Activated naive CD4-positive, alpha-beta T cell treated with anti-CD3 and anti-CD28 coated beads, Interleukin-2, amount 50 U/mL, for 24 hours (primary cell): ENCODE data around the gene TPT1.
A peak's percentile ranks its signal among the peaks of the same experiment; 100 is the strongest.

Source experiments
- H3K27ac Mint-ChIP-seq: one replicate; pipeline ENCODE4 v1.8.0; 2021; ENCODE audit warnings: mild to moderate bottlenecking, mixed read lengths
- H3K27me3 Mint-ChIP-seq: one replicate; pipeline ENCODE4 v1.8.0; 2021; ENCODE audit warnings: mixed read lengths
- H3K36me3 Mint-ChIP-seq: one replicate; pipeline ENCODE4 v1.8.0; 2021; ENCODE audit warnings: mixed read lengths
- H3K4me1 Mint-ChIP-seq: one replicate; pipeline ENCODE4 v1.8.0; 2021; ENCODE audit warnings: mixed read lengths
- H3K4me3 Mint-ChIP-seq: one replicate; pipeline ENCODE4 v1.8.0; 2021; ENCODE audit warnings: mild to moderate bottlenecking, mixed read lengths
- H3K9me3 Mint-ChIP-seq: one replicate; pipeline ENCODE4 v1.8.0; 2021; ENCODE audit warnings: mixed read lengths

TPT1 gene

DNA sequence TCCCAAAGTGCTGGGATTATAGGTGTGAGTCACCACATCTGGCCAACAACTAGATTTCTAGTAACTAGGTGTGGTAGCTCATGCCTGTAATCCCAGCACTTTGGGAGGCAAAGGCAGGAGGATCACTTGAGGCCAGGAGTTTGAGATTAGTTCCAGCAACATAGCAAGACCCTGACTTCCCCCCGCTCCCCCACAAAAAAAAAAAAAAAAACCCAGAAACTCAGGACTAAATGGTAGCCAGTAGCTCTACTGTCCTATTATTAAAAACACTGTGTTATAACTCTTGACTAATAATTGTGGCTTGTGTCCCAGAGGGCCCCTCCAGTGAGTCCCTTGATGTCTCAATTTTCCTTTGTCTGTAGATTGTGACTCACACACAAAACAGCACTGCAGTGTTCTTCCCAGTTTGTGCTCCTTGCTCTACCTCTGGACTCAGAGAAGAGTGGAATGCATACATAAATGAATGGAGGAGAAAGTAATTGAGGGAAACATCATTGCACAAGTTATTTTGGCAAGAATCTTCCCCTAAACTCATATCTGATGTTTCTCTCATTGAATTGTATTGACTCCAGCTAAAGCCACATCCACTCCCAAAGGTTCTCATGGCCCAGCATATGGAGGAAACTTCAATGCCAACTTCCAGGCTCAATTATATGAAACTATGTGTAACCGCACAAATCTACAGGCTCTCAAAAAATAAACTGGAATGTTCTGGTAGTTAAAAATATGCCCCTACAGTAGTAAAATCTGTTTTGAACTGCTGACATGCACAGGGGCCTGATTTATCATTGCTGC, 8.8 kb downstream of the TPT1 start:
- peaks cover 31% of the 10 kb centered on the region for H3K36me3 Mint-ChIP-seq
- no peaks in the 10 kb centered on the region for H3K9me3 Mint-ChIP-seq
- H3K27me3 Mint-ChIP-seq, result no peaks in the 10 kb centered on the region
- H3K4me1 Mint-ChIP-seq, result peaks cover 96% of the 10 kb centered on the region
- H3K4me3 Mint-ChIP-seq, result peak overlapping the region; percentile 11
- peak overlapping the region; percentile 95 for H3K27ac Mint-ChIP-seq

GRCh38 chr13:45331692-45332035, 9.3 kb downstream of the TPT1 start:
- Mint-ChIP-seq H3K36me3 (peaks cover 25% of the 10 kb centered on the region), H3K27ac (peak overlapping the region; percentile 11), H3K4me1 (peaks cover 95% of the 10 kb centered on the region), H3K27me3 (no peaks in the 10 kb centered on the region), H3K4me3 (no peak overlapping the region), H3K9me3 (no peaks in the 10 kb centered on the region)

GRCh38 chr13:45331123-45331619, 9.8 kb downstream of the TPT1 start:
- Mint-ChIP-seq H3K27ac (peak overlapping the region; percentile 11), H3K4me1 (peaks cover 90% of the 10 kb centered on the region), H3K27me3 (no peaks in the 10 kb centered on the region)

GRCh38 chr13:45328661-45329111, 12.3 kb downstream of the TPT1 start:
- H3K27me3 Mint-ChIP-seq, result no peaks in the 10 kb centered on the region
- no peak overlapping the region for H3K4me3 Mint-ChIP-seq
- no peaks in the 10 kb centered on the region for H3K9me3 Mint-ChIP-seq
- no peak overlapping the region for H3K27ac Mint-ChIP-seq
- H3K4me1 Mint-ChIP-seq, result peaks cover 75% of the 10 kb centered on the region
- H3K36me3 Mint-ChIP-seq, result peaks cover 6% of the 10 kb centered on the region

More at GRCh38 chr13:45331123-45331619, 9.8 kb downstream of the TPT1 start:
- Mint-ChIP-seq H3K9me3 (no peaks in the 10 kb centered on the region), H3K36me3 (peaks cover 20% of the 10 kb centered on the region), H3K4me3 (no peak overlapping the region)

DNA sequence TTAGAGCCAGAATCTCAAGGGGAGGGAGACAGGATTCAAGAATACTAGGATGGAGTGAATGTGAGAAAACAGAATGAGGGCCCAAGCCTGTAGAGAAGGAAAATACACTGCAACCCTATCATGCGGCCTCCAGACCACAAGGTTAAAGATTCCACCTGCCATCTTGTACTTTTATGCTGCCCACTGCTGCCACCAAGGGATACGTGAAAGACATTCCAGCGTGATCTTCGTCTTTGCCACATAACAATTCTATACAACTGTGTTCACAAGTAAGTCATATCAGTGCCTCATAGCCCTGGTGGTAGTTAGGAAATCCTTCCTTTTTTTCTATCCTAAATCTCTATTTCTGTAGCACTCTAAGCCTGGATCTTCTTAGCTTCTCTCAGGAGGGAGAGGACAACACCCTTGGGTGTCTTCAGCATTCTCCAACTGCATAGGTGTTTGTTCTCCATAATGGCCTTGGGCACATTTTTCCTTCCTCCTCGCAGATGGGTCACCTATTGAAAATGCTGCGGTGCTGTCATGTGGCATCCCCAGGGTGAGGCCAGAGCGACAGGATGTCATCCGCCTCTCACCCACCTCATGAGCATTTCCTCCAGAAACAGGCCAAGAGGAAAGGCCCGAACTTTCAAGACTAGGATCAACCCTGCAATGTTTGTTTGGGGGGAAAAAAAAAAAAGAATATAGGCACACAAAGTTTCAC, 13.6 kb downstream of the TPT1 start:
- peaks cover 1% of the 10 kb centered on the region for H3K36me3 Mint-ChIP-seq
- H3K27ac Mint-ChIP-seq, result peak overlapping the region; percentile 68
- peaks cover 63% of the 10 kb centered on the region for H3K4me1 Mint-ChIP-seq
- no peaks in the 10 kb centered on the region for H3K27me3 Mint-ChIP-seq
- H3K4me3 Mint-ChIP-seq, result peak overlapping the region; percentile 33
- no peaks in the 10 kb centered on the region for H3K9me3 Mint-ChIP-seq

DNA sequence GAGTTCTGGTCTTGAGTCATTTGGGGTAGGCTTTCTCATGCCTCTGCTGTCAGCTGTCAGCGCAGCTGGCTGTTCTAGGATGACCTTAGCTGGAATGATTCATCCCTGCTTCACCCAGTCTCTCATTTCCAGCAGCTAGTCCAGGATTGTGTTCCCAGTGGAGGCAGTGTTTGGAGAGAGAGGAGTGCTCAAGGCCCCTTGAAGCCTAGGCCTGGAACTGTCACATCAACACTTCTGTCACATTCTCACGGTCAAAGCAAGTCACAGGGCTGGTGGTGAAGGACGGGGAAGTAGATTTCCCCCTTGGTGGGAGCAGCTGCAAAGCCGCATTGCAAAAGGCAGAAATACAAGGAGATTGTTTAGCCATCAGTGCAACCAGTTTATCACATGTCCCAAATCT, 15.2 kb downstream of the TPT1 start:
- peaks cover 48% of the 10 kb centered on the region for H3K4me1 Mint-ChIP-seq
- no peak overlapping the region for H3K4me3 Mint-ChIP-seq
- H3K27ac Mint-ChIP-seq, result no peak overlapping the region
- H3K9me3 Mint-ChIP-seq, result no peaks in the 10 kb centered on the region
- H3K27me3 Mint-ChIP-seq, result no peaks in the 10 kb centered on the region
- H3K36me3 Mint-ChIP-seq, result no peaks in the 10 kb centered on the region

- Mint-ChIP-seq H3K4me3 (no peak overlapping the region), H3K27ac (no peak overlapping the region), H3K4me1 (peaks cover 10% of the 10 kb centered on the region), H3K36me3 (no peaks in the 10 kb centered on the region), H3K9me3 (no peaks in the 10 kb centered on the region), H3K27me3 (no peaks in the 10 kb centered on the region)
Observed at GRCh38 chr13:45320876-45321629, 19.9 kb downstream of the TPT1 start.

- Mint-ChIP-seq H3K27me3 (no peaks in the 10 kb centered on the region), H3K36me3 (no peaks in the 10 kb centered on the region), H3K9me3 (no peaks in the 10 kb centered on the region), H3K4me1 (no peaks in the 10 kb centered on the region), H3K27ac (no peak overlapping the region), H3K4me3 (no peak overlapping the region)
Observed at GRCh38 chr13:45316996-45317395, 24.0 kb downstream of the TPT1 start.

- Mint-ChIP-seq H3K27me3 (no peaks in the 10 kb centered on the region), H3K4me3 (no peak overlapping the region), H3K4me1 (peaks cover 2% of the 10 kb centered on the region), H3K27ac (no peak overlapping the region), H3K36me3 (no peaks in the 10 kb centered on the region), H3K9me3 (no peaks in the 10 kb centered on the region)
Observed at GRCh38 chr13:45316338-45316737, 24.6 kb downstream of the TPT1 start.

GRCh38 chr13:45315520-45316167, 25.3 kb downstream of the TPT1 start:
- no peaks in the 10 kb centered on the region for H3K9me3 Mint-ChIP-seq
- peaks cover 9% of the 10 kb centered on the region for H3K4me1 Mint-ChIP-seq
- no peaks in the 10 kb centered on the region for H3K36me3 Mint-ChIP-seq
- no peaks in the 10 kb centered on the region for H3K27me3 Mint-ChIP-seq
- no peak overlapping the region for H3K4me3 Mint-ChIP-seq
- H3K27ac Mint-ChIP-seq, result no peak overlapping the region

DNA sequence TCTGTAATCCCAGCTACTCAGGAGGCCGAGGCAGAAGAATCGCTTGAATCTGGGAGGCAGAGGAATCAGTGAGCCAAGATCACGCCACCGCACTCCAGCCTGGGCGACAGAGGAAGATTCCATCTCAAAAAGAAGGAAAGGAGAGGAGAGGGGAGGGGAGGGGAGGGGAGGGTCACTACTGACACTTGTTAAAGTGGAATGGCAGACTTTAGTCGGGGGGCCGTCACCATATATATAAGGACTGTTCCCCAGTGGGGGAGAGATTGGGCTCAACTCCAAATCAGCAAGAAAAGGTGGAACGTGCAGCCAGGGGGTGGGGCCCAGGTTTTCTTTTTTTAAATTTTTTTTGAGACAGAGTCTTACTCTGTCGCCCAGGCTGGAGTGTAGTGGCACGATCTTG, 26.2 kb downstream of the TPT1 start:
- H3K27ac Mint-ChIP-seq, result no peak overlapping the region
- H3K27me3 Mint-ChIP-seq, result no peaks in the 10 kb centered on the region
- H3K4me3 Mint-ChIP-seq, result no peak overlapping the region
- no peaks in the 10 kb centered on the region for H3K36me3 Mint-ChIP-seq
- no peaks in the 10 kb centered on the region for H3K9me3 Mint-ChIP-seq
- H3K4me1 Mint-ChIP-seq, result peaks cover 14% of the 10 kb centered on the region

- Mint-ChIP-seq H3K4me3 (peak overlapping the region; percentile 90), H3K27ac (no peak overlapping the region), H3K27me3 (no peaks in the 10 kb centered on the region)
Observed at GRCh38 chr13:45310341-45311131, 30.4 kb downstream of the TPT1 start.

GRCh38 chr13:45306966-45307365, 34.0 kb downstream of the TPT1 start:
- Mint-ChIP-seq H3K4me3 (no peak overlapping the region), H3K9me3 (no peaks in the 10 kb centered on the region), H3K36me3 (no peaks in the 10 kb centered on the region), H3K27ac (no peak overlapping the region), H3K27me3 (no peaks in the 10 kb centered on the region), H3K4me1 (peaks cover 21% of the 10 kb centered on the region)

More at GRCh38 chr13:45310341-45311131, 30.4 kb downstream of the TPT1 start:
- Mint-ChIP-seq H3K4me1 (peaks cover 21% of the 10 kb centered on the region), H3K9me3 (no peaks in the 10 kb centered on the region), H3K36me3 (no peaks in the 10 kb centered on the region)

- H3K4me1 Mint-ChIP-seq, result peaks cover 11% of the 10 kb centered on the region
- H3K4me3 Mint-ChIP-seq, result no peak overlapping the region
- H3K27me3 Mint-ChIP-seq, result no peaks in the 10 kb centered on the region
- H3K27ac Mint-ChIP-seq, result no peak overlapping the region
- no peaks in the 10 kb centered on the region for H3K36me3 Mint-ChIP-seq
- no peaks in the 10 kb centered on the region for H3K9me3 Mint-ChIP-seq
Observed at GRCh38 chr13:45305079-45305478, 35.9 kb downstream of the TPT1 start.

GRCh38 chr13:45303866-45304265, 37.1 kb downstream of the TPT1 start:
- Mint-ChIP-seq H3K36me3 (no peaks in the 10 kb centered on the region), H3K4me1 (peaks cover 8% of the 10 kb centered on the region), H3K27ac (no peak overlapping the region), H3K27me3 (no peaks in the 10 kb centered on the region), H3K4me3 (no peak overlapping the region), H3K9me3 (no peaks in the 10 kb centered on the region)
